ENCODE measurements around the gene CDYL. TPM values are rescaled to one million over a fixed set of nuclear protein-coding genes. Genes with fewer than 3 reads are reported as not detected.

The CDYL gene
- polyA plus RNA-seq, 1 of the 3 experiments (the other 2 are of a cell fraction), result 13.3 TPM

- no peak for TF ChIP-seq RFX5 (IDR thresholded peaks at IDR 0.05; ENCODE audit: low read length)
- peak; percentile 69 for TF ChIP-seq RAD21 (IDR thresholded peaks at IDR 0.05; ENCODE audit: low read length)
- no peak for TF ChIP-seq PBX3 (IDR thresholded peaks at IDR 0.05)
- no peak for TF ChIP-seq TEAD4 (IDR thresholded peaks at IDR 0.05; ENCODE audit: borderline replicate concordance, insufficient read depth)
- TF ChIP-seq USF2 (IDR thresholded peaks at IDR 0.05; ENCODE audit: borderline replicate concordance, low read depth, low read length), result no peak
- TF ChIP-seq EZH2phosphoT487 (IDR thresholded peaks at IDR 0.05; ENCODE audit: borderline replicate concordance, low read depth), result no peak
- TF ChIP-seq RXRA (IDR thresholded peaks at IDR 0.05; ENCODE audit: borderline replicate concordance, low read depth), result no peak
- no peak for TF ChIP-seq TAF1 (IDR thresholded peaks at IDR 0.05; ENCODE audit: borderline replicate concordance, low read depth, low read length)
- TF ChIP-seq USF1 (IDR thresholded peaks at IDR 0.05; ENCODE audit: borderline replicate concordance, low read depth), result no peak
- TF ChIP-seq FOXJ3 (CRISPR knock-in tag; IDR thresholded peaks at IDR 0.05), result no peak
- TF ChIP-seq TCF12 (IDR thresholded peaks at IDR 0.05), result no peak
- TF ChIP-seq ELF1 (IDR thresholded peaks at IDR 0.05), result no peak
- TF ChIP-seq MAX (IDR thresholded peaks at IDR 0.05; ENCODE audit: low read depth), result no peak
- TF ChIP-seq RCOR1 (IDR thresholded peaks at IDR 0.05; ENCODE audit: low read length), result peak; percentile 30; the same call in 1 of the 2 replicates
- peak; percentile 67 for TF ChIP-seq SMC3 (IDR thresholded peaks at IDR 0.05; ENCODE audit: low read depth, low read length)
- TF ChIP-seq NRF1 (IDR thresholded peaks at IDR 0.05; ENCODE audit: low read depth, low read length), result no peak
- TF ChIP-seq MEF2A (IDR thresholded peaks at IDR 0.05; ENCODE audit: borderline replicate concordance, low read depth), result no peak
- TF ChIP-seq CTCF (IDR thresholded peaks at IDR 0.05), result peak; percentile 63
- TF ChIP-seq YY1 (IDR thresholded peaks at IDR 0.05; ENCODE audit: low read depth), result no peak
- TF ChIP-seq FOSL2 (IDR thresholded peaks at IDR 0.05; ENCODE audit: borderline replicate concordance, low read depth), result no peak
- no peak for TF ChIP-seq ZBTB33 (IDR thresholded peaks at IDR 0.05; ENCODE audit: borderline replicate concordance, low read depth)
- TF ChIP-seq EP300 (IDR thresholded peaks at IDR 0.05; ENCODE audit: borderline replicate concordance in 1 of 2, low read depth in 1 of 2, low read length in 1 of 2), result no peak
Measured at GRCh38 chr6:4805553-4806336, 29.5 kb downstream of the CDYL start (continued).
